GM18520 (cell line): ENCODE measurements around the gene RAMACL.
"Not testable (repeated sequence)": the region's sequence is repeated elsewhere in the genome, so short reads cannot be mapped to it uniquely, and the experiment has no call there.

Source experiments
- ATAC-seq: cut with Tn5 transposase; IDR thresholded peaks from one replicate; pipeline ENCODE4 v1.9.1; 2021; ENCODE audit not compliant: unreplicated experiment

RAMACL gene

DNA sequence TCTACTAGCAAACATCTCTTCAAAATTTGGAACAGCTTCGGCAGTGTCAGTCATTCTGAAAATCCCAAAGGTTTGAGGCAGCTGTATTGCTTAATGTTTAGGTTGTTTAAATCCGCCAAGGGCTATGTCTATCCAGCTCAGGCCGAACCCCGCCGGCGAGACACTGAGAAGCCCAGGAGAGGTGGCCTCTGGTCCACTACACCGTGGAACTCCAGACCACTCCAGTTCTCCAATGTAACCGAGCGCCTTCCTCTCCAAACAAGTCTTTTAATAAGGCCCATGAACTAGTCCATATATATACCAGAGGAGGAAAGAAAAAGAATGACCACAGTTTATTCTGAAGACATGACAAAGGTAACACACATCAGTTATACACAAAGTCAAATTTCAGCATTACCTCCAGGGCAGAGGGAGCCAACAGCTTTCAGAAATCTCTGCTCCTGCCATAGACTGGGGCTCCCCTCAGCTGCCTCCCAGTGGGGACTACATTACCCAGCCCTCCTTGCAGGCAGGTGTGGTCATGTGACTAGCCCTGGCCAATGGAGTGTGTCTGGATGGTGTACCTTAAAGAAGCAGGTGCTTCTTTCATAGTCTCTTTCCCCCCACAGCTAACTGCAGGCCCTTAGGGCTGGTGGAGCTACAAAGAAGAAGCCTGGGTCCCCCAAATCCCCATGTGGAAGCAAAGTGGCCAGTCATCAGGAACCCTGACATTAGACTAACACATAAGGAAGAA, at the start of gene RAMACL:
Gene RAMACL (minus strand): TSS at position 255 of the 733 bp plus-strand sequence. CDS start 201 bp downstream, at position 54.
- peak; percentile 36 for ATAC-seq

DNA sequence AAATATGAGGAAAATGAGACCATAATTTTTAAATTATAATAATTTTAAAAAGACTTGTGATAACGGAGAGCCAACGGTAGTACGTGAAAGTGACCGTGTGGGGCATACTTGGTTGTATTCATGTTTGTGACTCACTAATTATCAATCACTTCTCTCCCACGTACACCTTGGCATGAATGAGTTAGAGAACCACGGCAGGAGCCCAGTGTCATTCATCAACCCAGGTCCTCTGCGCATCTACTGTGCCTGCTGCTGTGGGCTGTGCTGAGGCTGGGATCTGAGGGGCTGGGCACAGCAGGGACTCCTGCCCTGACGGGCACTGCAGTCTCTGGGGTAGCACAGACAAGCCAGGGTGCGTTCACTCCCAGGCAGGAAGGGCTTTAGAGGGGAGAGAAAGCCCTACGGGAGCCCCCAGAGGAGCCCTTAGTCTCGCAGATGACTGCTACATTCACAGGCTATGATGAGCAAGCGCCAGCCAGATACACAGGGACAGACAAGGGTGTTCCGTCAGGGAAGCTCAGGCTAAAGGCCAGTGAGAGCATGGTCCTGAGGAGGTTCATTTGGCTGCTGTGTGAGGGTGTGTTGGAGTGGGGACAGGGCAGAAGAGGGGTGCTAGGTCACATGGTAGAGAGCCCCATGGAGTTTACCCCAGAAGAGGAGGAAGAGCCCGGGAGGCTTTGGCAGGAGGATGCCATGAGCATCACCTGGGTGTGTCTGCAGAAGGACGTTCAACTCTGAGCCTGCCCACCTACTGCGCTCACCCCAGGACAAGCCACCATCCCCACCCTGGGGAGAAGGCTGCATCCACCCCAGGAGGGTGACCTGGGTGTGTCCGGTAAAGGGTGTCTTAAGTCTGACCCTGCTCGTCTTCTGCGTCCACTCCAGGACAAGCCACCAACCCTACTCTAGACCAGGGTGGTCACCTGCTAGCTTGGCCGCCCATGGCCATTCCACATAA, 48.8 kb upstream of the RAMACL start:
- ATAC-seq = no peak

DNA sequence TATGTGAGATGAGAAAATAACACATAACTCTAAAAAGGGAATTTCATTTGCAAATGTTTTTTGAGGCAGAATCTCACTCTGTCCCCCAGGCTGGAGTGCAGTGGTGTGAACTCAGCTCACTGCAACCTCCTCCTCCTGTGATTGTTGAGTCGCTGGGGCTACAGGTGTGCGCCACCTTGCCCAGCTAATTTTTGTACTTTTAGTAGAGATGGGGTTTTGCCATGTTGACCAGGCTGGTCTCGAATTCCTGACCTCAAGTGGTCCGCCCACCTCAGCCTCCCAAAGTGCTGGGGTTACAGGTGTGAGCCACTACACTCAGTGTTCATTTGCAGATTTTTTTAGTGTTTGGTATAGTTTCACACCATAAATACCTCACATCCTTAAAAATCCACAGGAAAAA, 48.1 kb upstream of the RAMACL start:
- ATAC-seq = not testable (repeated sequence)

DNA sequence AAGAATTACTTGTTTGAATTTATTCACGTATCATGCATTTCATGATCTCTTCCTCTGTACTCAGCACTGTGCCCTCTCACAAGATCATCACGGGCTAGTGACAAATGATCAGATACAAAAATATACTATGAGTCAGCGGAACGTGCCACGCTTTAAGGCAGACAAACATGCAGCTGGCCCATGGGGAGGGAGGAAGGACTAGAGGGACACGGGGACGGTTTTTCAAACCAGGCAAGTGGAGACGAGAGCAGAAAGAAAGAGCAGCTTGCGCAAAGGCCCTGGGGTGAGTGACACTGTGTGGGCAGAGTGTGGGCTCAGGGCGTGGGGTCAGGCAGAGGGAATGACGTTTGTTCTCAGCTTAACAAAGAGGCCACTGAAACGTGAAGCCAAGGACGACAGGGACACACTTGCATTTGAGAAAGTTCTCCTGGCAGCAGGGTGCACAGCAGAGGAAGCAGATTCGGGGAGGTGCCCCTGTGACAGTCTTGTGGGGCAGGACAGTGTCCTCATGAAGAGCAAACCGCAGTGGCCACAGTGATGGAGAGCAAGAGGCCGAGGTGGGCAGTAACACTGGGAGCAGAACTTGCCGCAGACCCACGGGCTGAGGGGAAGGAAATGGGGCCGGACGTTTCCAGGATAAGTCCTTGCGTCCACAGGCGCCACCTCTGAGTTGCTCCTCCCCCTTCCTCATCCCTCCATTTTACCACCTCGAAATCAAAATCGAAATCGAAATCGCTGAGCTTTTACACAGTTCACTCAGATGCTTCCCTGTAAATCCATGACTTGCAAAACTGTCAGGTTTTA, 47.5 kb upstream of the RAMACL start:
- no peak for ATAC-seq

DNA sequence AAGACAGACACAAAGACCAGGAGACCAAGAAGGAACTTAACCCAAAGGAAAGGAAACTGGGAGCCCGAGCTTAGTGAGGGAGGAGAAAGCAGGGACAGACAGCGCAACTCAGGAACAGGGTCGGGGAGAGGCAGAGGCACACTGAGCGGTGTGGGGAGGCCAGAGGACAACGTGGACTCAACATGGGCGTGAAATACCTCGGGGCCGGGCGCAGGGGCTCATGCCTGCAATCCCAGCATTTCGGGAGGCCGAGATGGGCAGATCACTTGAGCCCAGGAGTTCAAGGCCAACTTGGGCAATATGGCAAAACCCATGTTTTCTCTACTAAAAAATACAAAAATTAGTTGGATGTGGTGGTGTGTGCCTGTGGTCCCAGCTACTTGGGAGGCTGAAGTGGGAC, 46.3 kb upstream of the RAMACL start:
- ATAC-seq = no peak

DNA sequence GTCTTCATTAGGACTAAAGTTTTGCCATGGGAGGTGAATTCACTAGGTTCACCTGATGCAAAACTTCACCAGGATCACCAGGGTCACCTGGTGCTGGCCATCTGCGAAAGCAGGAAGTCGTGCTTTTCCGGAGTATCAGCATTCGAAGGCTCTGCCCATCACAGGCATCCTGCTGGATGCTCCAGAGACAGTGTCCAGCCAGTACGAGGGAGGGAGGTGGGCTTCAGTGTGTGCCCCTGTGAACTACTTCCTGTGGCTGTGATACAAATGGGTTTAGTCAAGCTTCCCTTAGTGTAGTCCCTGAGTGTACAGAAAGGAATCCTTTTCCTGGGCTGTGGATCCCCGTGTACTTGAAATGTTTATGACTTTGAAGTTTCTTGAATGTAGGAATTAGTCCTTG, 44.0 kb upstream of the RAMACL start:
- no peak for ATAC-seq

DNA sequence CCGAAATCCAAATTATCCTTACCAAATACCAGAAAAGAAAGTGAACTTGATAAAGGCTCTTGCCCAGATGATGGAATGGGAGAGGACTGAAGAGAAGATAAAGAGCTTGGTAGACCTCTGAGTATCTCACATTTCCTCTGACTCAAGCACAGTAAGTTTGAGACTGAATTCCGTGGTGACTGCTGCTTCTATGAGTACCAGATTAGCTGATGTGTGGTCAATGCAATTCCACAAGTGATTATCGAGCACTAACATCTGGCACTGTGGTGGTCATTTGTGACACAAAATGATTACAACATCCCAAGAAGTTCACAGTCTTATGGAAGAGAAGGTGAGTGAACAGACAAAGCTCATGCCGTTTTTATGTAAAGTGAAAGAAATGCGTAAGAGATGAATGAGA, 43.1 kb upstream of the RAMACL start:
- ATAC-seq = no peak

DNA sequence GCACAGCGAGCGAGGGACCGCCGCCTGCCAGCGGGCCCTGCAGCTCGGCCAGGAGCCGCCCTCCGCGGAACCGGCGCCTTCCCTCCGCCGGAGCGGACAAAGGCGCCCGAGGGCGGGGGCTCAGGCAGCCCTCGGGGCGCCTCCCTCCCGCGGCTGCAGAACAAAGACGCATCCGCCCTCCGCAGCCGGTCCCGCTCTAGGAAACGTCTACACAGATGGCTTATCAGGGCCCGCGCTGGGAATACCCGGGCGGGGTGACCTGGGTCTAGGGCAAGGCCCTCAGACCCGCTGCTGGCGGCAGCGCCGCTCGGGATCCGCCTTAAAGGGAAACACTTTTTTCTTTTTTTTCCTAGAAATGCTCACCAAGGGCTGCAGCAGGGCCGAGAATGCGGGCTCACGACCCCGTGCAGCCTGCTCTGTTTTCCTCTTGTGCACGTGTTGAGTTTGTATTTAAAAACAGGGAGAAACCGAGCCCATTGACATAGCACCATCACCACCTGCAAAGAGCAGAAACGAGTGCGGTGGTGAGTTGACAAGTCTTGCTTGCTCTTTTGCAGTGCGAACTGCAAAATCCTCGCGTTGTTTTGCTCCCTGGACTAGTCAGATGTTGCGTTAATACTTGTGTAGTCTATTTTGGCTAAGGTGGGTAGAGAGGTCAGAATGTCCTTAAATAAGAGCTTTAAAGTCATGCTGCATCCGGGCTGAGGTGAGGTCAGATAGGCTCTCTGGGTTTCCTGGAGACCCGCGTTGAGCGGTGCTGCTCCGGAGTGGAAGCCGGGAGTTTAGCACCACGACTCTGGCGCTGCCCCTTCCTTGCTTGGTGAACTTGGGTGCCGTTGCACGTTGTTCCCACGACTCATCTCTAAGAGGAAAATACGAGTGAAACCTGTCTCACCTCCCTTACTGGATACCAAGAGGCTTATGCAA, 41.7 kb upstream of the RAMACL start:
- ATAC-seq = peak; percentile 17

DNA sequence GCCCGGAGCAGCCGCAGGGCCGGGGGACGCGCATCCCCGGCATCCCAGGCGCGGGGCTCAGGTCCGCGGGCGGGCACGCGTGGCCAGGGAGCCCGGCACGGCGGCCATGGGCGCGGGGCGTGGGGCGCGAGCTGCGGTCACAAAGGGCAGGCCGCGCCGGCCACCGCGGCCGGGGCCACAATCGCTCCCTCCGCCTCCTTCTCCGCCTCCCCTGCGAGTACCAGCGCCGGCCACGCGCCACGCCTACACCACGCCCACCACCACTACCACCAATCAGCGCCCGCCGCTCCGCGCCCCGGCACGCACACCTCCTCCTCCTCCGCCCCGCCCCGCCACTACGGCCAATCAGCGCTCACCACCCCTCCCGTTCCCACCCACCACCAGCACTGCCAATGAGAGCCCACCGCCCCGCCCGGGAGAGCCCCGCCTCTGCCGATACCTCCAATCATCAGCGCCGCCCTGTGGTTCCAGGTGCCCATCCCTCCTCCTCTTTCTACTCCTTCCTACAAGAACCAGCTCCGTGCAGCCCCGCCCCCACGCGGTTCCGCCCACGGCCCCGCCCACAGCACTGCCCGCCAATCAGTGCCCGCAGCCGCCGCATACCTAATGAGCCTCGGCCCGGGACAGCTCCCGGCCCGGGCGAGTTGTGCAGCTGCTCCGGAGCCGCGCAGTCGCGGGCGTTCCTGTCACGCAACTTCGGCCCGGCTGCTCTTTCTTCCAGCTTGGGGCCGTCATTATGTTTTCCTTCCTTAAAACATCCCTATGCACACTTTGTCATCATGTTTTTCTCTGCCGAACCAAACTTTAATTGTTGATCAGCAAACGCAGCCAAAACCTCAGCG, 40.8 kb upstream of the RAMACL start, which contains the start of gene RPS6KA2:
Gene RPS6KA2 (minus strand): TSS at position 219 of the 842 bp plus-strand sequence. CDS start 232 bp downstream, outside the sequence.
- ATAC-seq = peak; percentile 72

DNA sequence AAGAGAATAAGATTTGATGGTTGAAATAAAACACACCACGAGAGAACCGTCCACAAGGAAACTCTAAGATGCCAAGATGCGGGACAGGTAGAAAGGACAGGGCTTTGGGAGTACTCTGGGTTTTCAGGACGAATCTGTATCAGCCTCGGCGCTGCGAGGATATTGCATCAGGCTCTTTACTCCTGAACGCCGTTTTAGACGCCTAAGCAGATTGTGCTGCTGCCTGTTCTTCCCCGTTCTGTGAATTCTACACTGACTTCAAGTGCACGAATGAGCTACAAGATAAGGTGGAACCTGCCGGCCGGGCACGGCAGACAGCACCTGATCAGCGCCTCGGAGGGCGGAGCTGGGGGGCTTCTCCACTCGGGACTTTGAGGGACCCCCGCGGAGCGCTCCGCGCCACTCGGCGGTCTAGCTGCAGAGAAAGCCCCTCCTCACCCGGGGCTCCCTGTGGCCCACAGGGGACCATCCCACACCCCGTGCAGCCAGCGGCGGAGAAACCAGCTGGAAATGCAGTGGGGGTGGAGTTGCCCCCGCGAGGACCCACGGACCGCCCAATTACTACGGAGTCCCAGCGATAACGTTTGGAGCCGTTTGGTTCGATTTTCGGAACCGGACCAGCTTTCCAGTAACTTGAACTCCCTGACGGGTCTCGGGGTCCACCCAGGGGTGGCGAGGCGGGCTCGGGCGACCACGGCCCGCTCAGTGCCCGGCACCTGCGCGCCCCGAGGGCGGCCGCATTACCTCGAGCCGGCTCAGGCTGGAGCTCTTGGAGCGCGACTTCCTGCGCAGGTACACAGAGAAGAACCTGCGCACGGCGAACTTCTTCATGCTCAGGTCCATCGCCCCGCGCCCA, 39.9 kb upstream of the RAMACL start:
- no peak for ATAC-seq

DNA sequence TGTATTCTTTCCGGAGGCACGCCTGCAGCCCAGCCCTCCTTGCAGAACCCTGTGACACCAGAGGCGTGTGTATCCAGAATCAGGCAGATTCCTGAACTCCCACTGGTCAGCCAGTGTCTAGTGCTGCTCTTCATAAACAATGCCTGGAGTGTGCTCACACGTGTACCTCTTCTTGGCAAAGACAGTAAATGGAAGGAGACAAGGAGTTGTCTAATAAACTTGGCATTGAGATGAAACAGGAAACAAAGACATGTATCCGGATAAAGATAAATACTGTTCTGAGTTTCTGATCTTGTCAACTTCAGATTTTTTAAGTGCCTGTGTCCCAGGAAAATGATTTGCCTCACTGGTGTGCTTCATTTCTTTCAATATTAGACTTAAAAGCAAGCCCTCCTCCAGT, 38.9 kb upstream of the RAMACL start:
- no peak for ATAC-seq

DNA sequence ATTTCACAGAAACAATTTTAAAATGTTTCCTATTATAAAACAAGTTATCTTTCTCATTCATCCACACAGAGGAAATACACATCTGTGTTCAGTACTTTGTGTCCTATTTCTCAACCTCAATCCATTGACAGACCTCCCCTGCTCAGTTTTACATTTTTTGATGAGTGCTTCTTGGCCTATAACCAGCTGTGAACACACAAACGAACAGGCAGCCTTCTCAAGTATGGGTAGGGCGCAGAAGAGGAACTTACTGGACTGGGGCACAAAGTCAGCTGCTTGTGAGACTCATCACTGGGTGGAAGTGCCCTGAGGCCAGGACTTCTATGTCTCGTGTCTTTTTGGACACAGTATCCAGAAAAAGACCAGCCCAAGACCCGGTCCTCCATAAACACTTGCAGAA, 37.8 kb upstream of the RAMACL start:
- ATAC-seq = no peak

DNA sequence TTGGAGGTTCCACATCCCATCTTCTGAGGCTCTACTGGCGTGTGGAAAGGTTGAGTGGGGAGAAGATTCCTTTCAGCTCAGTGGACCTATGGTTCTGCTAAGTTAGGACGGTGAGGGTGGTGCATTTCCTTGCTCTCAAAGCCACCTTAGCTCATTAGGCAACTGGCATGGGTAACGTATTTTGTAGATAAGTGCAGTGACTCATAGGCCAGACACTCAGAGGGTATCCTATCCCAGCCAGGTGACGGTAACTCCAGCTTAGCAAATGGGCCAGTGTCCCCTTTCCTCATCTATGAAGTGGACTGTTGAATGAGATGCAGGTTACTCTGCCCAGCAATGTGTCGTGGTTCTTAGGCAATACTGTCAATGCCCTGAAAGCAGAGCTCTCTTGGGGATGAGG, 36.8 kb upstream of the RAMACL start:
- ATAC-seq = no peak

DNA sequence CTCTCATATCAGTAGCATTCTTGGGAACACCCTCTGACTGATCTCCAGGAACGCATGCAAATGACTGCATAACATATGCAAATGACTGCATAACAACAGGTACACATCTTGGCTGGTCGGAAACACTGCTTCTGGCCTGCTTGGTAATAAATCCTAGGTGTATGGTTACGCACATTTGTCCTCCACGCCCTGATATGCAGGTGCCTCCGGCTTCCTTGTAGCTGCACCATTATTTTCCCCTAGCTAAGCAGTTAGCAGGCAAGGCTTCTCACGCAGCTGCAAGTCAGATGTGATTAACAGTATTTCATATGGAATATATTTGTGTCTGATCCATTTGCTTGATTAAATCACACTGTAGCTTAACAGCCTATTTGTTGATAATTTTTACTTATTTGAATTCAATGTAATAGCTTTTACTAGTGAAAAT, 34.6 kb upstream of the RAMACL start:
- no peak for ATAC-seq

DNA sequence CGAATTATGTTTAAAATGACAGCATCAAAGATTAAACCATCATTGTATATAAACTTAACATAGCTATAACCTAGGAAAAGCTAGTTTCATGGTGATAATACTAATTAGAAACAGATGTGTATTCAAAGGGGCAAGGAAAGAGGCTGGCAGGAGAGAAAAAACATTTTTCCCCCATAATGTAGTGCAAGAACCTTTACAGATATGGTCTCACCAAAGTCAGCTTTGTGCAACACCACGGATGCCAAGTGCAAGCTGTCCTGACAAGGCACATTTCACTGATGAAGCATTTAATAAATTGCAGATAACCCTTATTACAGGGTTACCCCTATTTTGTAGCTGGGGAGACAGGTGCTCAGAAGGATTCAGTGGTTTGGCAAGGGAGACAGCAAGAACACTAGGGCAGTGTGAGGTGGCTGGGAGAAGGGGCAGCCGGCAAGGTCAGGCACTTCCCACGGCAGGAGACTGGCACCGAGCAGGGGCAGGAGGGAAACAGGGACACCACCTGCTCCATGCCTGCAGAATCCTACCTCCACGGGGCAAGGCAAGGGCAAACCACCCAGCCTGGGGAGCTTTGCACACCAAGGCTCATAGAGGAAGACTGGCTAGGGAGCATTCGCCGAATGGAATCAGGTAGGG, 34.1 kb upstream of the RAMACL start:
- ATAC-seq = no peak

DNA sequence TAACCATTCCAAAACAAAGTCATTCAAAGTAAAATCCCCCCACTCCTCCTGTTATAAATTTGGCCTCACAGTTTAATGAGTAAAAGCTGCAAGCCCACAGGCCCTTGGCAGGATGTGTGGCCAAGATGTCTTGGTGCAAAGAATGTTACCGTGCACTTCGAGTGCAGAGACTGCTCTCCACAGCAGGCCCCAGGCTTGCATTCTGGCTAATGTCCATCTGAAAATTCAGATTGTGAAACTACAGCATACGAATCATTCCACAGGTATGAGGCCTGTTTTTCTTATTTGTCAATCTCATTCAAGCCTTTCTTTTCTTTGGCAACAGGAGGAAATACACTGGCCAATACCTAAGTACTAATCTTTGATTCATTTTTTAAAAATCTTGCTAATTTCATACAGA, 33.4 kb upstream of the RAMACL start:
- no peak for ATAC-seq

DNA sequence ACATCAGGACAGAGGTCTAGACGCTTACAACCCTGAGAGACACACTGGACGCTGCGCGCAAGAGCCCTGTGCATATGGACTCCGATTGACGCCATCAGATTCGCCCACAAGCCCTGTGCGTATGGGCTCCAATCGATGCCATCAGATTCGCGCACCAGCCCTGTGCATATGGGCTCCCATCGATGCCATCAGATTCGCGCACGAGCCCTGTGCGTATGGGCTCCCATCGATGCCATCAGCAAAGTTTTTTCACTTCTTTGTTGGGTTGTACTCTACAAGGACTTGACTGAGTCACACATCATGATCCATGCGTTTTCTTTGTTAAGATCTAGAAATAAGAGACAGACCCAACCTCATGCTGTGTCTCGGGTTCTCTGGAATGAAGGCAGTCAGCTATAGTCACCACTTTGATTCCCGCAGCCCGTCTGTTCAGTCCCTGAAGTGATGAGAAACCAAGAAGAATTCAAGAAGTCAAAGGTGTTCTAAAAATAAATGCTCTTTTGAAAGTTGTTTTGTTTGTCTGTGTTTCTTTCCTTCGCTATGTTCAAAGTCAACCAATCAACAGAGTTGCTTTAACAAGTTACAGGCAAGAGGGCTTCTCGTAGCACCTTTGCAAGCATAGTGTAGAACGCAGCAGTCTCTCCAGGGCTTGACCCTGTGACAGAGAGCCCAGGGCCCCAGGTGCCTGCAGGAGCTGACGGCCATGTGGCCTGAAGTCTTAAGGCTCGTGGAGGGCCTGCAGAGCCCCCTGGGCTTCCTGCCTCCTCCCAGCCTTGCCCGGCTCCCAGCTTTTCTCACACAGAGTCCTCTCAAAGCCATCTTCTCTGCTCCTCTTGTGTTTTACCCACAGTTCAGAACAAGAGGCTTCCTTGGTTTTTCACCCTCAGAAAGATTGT, 32.6 kb upstream of the RAMACL start:
- ATAC-seq = no peak
